Small intestine (tissue), 7 donors: Measurements from ENCODE around the gene VAMP5. TPM values are rescaled to one million over a fixed set of nuclear protein-coding genes. Genes with fewer than 3 reads are reported as not detected.
A peak's percentile ranks its signal among the peaks of the same experiment; 100 is the strongest.

Source experiments
- DNase-seq, 2 donors: peaks; one replicate each; pipeline versions ENCODE4 v3.0.0 to v3.0.0-alpha.2; 2013
- FAIRE-seq: peaks from 2 replicates; lab custom pipeline; 2012; peaks lifted over from hg19 to GRCh38; lab: Jason Lieb, UNC
- H3K27ac ChIP-seq, 3 donors: one replicate each; pipeline ENCODE4 v1.5.1; 2013; ENCODE audit warnings: low read length in 2 of 3, mild to moderate bottlenecking in 2 of 3, control low read depth in 1 of 3, inconsistent platforms in 1 of 3, low read depth in 1 of 3, moderate library complexity in 1 of 3
- H3K27me3 ChIP-seq, 3 donors: one replicate each; pipeline ENCODE4 v1.6.1; 2013; ENCODE audit warnings: low read length in 3 of 3, inconsistent platforms in 1 of 3; ENCODE audit not compliant: control insufficient read depth in 3 of 3, insufficient read depth in 3 of 3
- H3K36me3 ChIP-seq, 3 donors: one replicate each; pipeline ENCODE4 v1.6.1; 2013; ENCODE audit warnings: low read length in 3 of 3, inconsistent platforms in 1 of 3, low read depth in 1 of 3, mild to moderate bottlenecking in 1 of 3, moderate library complexity in 1 of 3; ENCODE audit not compliant: control insufficient read depth in 3 of 3, insufficient read depth in 2 of 3
- H3K4me1 ChIP-seq, 3 donors: one replicate each; pipeline ENCODE4 v1.6.1; 2013; ENCODE audit warnings: low read length in 2 of 3, inconsistent platforms in 1 of 3, low read depth in 1 of 3, mild to moderate bottlenecking in 1 of 3, moderate library complexity in 1 of 3; ENCODE audit not compliant: control insufficient read depth in 3 of 3, insufficient read depth in 2 of 3
- H3K4me3 ChIP-seq, 3 donors: one replicate each; pipeline ENCODE4 v1.5.1; 2013; ENCODE audit warnings: low read length in 3 of 3, control low read depth in 1 of 3, inconsistent platforms in 1 of 3, low read depth in 1 of 3, mild to moderate bottlenecking in 1 of 3, moderate library complexity in 1 of 3
- H3K9me3 ChIP-seq, 2 donors: one replicate each; pipeline ENCODE4 v1.6.1; 2013; ENCODE audit warnings: low read depth in 1 of 2, low read length in 1 of 2; ENCODE audit not compliant: control insufficient read depth in 2 of 2, insufficient read depth in 1 of 2
- WGBS, 3 donors: extraction: QIAGEN DNeasy Blood & Tissue Kit; methylation state at CpG; one replicate each; pipeline ENCODE4 v1.1.7; 2013; 5-methylcytosine and 5-hydroxymethylcytosine counted together
- polyA plus RNA-seq, 4 donors: library from polyadenylated mRNA; stranded (reverse) in 3 of 4; unstranded in 1 of 4; fragments of 200-250 nt in 3 of 4; fragments of 120-200 nt in 1 of 4; gene quantifications; one replicate each; pipeline versions ENCODE4 v1.2.1 to v1.2.3, GENCODE V29; 2013
- donor health status: healthy with polysubstance abuse.
- donor health status: control.
- donor health status: control.
- donor health status: Bipolar disorder and iron deficiency.
- donor health status: healthy.

Gene VAMP5
- polyA plus RNA-seq, 4 donors, result 12.8 to 110 (median 86.4) TPM

- peaks cover 0 to 6% (median 3%) of the 10 kb centered on the region in 3 donors for H3K4me1 ChIP-seq
- H3K4me3 ChIP-seq, result no peak overlapping the region
- no peak overlapping the region for H3K27ac ChIP-seq
- H3K27me3 ChIP-seq, result no peaks in the 10 kb centered on the region
- DNase-seq (no peak), FAIRE-seq (no peak)
- 84 to 94% (median 85%) methylated on average over 1 of the region's 1 CpG for WGBS, 3 donors
- peaks cover 13 to 48% (median 19%) of the 10 kb centered on the region in 3 donors for H3K36me3 ChIP-seq
- no peaks in the 10 kb centered on the region for H3K9me3 ChIP-seq
These were observed 37.0 kb upstream of the VAMP5 start for GRCh38 chr2:85547089-85547858.

DNA sequence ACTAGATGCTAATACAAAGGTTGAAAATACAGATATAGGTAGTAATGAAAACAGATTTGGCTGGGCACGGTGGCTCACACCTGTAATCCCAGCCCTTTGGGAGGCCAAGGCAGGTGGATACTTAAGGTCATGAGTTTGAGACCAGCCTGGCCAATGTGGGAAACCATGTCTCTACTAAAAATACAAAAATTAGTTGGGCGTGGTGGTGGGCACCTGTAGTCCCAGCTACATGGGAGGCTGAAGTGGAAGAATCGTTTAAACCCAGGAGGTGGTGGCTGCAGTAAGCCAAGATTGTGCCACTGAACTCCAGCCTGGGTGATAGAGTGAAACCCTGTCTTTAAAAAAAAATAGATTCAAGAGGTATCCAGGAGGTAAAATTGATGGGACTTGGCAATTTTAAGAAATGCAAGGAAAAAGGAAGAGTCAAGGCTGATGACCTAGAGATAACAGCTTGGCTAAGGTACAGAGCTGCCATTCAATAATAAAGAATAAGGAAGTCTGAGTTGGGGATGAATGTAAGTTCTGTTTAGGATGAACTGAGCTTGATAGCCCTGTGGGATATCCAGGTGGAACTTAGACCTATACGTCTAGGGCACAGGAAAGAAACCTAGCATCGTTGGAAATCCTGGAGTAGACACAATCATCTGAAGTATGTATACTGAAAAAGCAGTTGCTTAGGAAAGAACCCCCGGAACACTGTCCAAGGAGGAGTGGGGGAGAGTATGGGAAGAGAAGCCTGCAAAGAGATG, 36.2 kb upstream of the VAMP5 start:
- no peaks in the 10 kb centered on the region for H3K27me3 ChIP-seq
- 67 to 73% (median 71%) methylated on average over 6 of the region's 6 CpGs for WGBS, 3 donors
- H3K27ac ChIP-seq, result peak overlapping the region in 1 of 3 donors; percentile 7
- no peaks in the 10 kb centered on the region for H3K4me1 ChIP-seq
- FAIRE-seq, result no peak
- H3K4me3 ChIP-seq, result no peak overlapping the region
- H3K36me3 ChIP-seq, result peaks cover 7 to 52% (median 17%) of the 10 kb centered on the region in 3 donors
- no peaks in the 10 kb centered on the region for H3K9me3 ChIP-seq
- DNase-seq, result no peak

DNA sequence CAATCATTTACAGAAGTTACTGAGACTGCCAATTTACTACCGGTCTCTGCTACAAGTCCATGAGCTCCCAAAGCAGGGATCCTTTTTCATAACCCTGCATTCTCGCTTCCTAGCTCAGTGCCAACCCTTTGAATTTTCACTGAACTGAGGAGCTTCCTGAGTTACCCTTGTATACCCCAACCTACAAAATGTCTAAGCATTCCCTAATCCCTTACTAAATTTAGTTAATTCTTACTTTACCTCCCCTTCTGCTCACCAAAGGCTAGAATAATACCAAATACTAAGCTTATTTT, 35.7 kb upstream of the VAMP5 start:
- no peak for DNase-seq
- H3K36me3 ChIP-seq, result peaks cover 7 to 55% (median 17%) of the 10 kb centered on the region in 3 donors
- 79 to 92% (median 81%) methylated on average over 2 of the region's 2 CpGs for WGBS, 3 donors
- H3K27me3 ChIP-seq, result no peaks in the 10 kb centered on the region
- H3K4me3 ChIP-seq, result no peak overlapping the region
- H3K4me1 ChIP-seq, result no peaks in the 10 kb centered on the region
- FAIRE-seq, result no peak
- H3K9me3 ChIP-seq, result no peaks in the 10 kb centered on the region
- H3K27ac ChIP-seq, result no peak overlapping the region

- Histone ChIP-seq H3K27ac (no peak overlapping the region), H3K27me3 (no peaks in the 10 kb centered on the region), H3K4me3 (no peak overlapping the region), H3K4me1 (no peaks in the 10 kb centered on the region), H3K36me3 (peaks cover 7 to 58% (median 21%) of the 10 kb centered on the region in 3 donors), H3K9me3 (no peaks in the 10 kb centered on the region)
- no peak for DNase-seq
- 90 to 92% (median 92%) methylated on average over 10 of the region's 10 CpGs for WGBS, 3 donors
- FAIRE-seq, result no peak
These were observed 35.1 kb upstream of the VAMP5 start for GRCh38 chr2:85549095-85549494.

DNA sequence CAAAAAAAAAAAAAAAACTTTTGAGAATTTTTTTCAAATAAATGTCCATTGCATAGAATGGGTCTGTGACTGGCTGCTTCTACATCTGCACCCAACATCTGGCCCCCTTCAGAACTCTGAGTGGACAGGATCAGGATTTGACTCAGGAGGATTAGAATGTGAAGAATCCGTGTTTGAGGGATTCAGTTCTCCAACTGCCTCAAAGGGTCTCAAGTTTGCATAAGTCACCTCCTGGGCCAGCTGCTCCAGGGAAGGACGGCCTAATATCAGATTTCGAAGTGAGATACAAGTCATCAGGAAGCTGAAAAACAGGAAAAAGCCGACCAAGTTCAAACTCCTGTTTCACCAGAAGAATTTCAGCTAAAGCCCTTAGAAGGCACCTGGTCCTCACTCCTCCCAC, 34.4 kb upstream of the VAMP5 start:
- Histone ChIP-seq H3K27ac (peak overlapping the region in 1 of 3 donors; percentile 51), H3K4me1 (no peaks in the 10 kb centered on the region), H3K27me3 (no peaks in the 10 kb centered on the region), H3K4me3 (no peak overlapping the region), H3K9me3 (no peaks in the 10 kb centered on the region), H3K36me3 (peaks cover 7 to 64% (median 22%) of the 10 kb centered on the region in 3 donors)
- WGBS, 3 donors, result 52 to 66% (median 63%) methylated on average over 4 of the region's 4 CpGs
- FAIRE-seq, result no peak
- no peak for DNase-seq

GRCh38 chr2:85550486-85550885, 33.7 kb upstream of the VAMP5 start:
- H3K27ac ChIP-seq, result peak overlapping the region in 1 of 3 donors; percentile 51
- FAIRE-seq, result no peak
- H3K36me3 ChIP-seq, result peaks cover 7 to 68% (median 17%) of the 10 kb centered on the region in 3 donors
- H3K9me3 ChIP-seq, result no peaks in the 10 kb centered on the region
- WGBS, 3 donors, result 87 to 97% (median 89%) methylated on average over 10 of the region's 10 CpGs
- no peaks in the 10 kb centered on the region for H3K27me3 ChIP-seq
- no peaks in the 10 kb centered on the region for H3K4me1 ChIP-seq
- no peak for DNase-seq
- no peak overlapping the region for H3K4me3 ChIP-seq

DNA sequence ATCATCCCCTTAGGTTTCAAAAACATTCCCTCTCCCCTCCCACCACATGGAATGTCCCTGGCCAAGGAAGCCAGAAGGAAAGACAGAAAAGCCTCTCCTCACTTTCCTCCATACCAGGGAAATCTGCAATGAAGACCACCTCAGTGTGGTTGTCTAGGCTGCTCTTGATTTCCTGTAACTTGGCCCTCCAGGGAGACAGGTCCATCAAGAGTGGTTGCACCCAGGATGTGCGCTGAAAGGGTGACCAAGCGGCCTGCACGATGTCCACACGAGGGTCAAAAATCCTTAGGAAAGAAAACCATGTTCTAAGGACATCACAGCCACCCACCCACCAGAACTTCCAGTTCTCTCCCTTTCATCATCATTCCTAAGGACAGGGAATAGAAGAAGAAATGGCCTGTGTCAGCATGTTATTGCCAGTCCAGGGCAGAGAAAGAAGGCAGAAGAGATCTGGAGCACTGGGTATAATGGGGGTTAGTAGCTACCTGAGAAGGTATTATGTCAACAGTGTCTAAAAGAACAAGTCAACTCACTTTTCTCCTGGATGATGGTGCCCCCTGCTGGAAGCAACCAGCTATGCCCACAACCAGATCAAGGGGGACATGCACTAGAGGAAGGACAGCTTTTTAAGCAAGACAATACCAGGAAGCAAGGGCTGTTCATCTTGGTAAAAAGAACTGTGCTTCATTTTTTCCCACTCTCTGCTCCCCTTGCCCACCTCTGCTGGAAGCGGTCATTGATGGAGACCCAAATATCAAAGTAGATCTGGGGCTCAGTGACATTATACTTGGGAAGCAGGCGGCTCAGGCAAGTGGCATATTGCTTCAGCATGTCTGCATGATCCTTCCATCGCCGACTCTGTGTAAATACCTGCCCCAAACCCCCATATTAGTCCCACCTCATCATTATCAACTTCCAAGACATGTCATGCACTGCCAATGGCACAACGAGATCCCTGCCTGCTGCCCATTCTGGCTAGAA, 32.2 kb upstream of the VAMP5 start:
- H3K9me3 ChIP-seq, result no peaks in the 10 kb centered on the region
- peaks cover 7 to 64% (median 19%) of the 10 kb centered on the region in 3 donors for H3K36me3 ChIP-seq
- H3K27me3 ChIP-seq, result no peaks in the 10 kb centered on the region
- no peak overlapping the region for H3K27ac ChIP-seq
- H3K4me3 ChIP-seq, result no peak overlapping the region
- no peak for FAIRE-seq
- DNase-seq, result peak; percentile 90 to 91
- no peaks in the 10 kb centered on the region for H3K4me1 ChIP-seq
- WGBS, 3 donors, result 72 to 75% (median 74%) methylated on average over 9 of the region's 9 CpGs

DNA sequence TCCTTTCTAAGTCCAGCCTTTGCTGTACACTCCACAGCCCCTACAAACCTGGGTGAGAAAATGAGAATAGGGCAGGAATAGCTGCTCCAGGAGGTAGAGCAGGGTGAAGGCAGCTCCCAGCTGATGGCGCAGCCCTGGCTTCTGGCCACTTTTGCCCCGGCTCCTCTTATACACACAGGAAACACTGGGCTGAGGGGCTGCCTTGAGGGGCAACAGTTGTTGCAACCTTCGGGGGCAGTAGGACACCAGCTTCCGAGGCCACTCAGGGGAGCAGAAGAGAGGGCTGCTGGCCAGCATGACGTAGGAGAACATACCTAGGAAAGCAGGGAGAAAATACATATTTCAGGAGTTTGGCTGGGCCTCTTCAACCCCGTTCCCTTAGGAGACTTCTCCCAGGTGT, 31.0 kb upstream of the VAMP5 start:
- no peak for FAIRE-seq
- Histone ChIP-seq H3K36me3 (peaks cover 7 to 68% (median 19%) of the 10 kb centered on the region in 3 donors), H3K27me3 (no peaks in the 10 kb centered on the region)

More for the DNA sequence above, 31.0 kb upstream of the VAMP5 start:
- Histone ChIP-seq H3K9me3 (no peaks in the 10 kb centered on the region), H3K4me3 (no peak overlapping the region), H3K27ac (no peak overlapping the region), H3K4me1 (no peaks in the 10 kb centered on the region)
- no peak for DNase-seq
- 86 to 89% (median 88%) methylated on average over 5 to 6 of the region's 6 CpGs for WGBS, 3 donors
